HG03378 (cell line): Measurements from ENCODE around the gene PRR20C.
"Not testable (repeated sequence)": the region's sequence is repeated elsewhere in the genome, so short reads cannot be mapped to it uniquely, and the experiment has no call there.

ENCODE experiments used
- ATAC-seq: cut with Tn5 transposase; IDR thresholded peaks from one replicate; pipeline ENCODE4 v1.9.1; 2021; ENCODE audit warnings: mild to moderate bottlenecking, moderate library complexity; ENCODE audit not compliant: unreplicated experiment

PRR20C gene

DNA sequence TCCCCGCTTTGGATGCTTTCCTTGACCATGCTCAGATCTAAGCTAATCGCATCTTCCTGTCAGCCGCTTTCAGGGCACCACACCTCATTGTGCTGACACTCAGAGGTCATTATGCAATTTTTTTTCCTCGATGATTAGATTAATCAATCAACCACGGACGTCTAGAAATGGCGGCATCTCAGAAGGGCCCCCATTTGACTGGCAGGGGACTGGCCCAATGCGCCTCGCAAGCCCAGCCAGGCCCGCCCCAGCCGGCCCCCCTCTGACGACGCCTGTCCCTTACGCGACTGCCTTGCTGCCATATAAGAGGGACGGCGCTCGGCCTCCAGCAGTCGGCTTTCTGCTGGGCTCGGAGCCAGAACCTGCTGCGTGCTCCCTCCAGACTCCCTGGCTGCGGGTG, at the start of gene PRR20C:
TSS of gene PRR20C (plus strand) at position 301 of the 400 bp plus-strand sequence. CDS start 387 bp downstream, outside the sequence.
- ATAC-seq: not testable (repeated sequence)

- ATAC-seq: no peak
Observed at GRCh38 chr13:57114945-57115344, 38.9 kb upstream of the PRR20C start.

DNA sequence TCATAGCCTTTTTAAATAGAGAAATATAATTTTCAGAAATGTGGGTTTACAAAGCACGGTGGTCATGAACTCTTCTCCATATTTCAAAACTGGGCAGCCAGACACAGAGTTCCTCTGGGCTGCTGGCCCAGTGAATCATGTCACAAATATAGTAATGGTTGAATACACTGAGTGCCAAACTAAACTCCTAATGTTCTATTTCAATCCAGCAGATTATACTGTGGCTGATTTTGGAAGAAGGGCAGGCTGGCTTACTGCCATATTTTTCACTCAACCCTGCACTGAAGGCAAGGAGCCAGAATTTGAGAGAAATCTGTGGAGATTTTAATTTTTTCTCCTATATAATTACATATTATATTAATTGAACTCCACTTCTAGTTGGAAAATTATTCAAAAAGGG, 30.2 kb upstream of the PRR20C start:
- no peak for ATAC-seq

DNA sequence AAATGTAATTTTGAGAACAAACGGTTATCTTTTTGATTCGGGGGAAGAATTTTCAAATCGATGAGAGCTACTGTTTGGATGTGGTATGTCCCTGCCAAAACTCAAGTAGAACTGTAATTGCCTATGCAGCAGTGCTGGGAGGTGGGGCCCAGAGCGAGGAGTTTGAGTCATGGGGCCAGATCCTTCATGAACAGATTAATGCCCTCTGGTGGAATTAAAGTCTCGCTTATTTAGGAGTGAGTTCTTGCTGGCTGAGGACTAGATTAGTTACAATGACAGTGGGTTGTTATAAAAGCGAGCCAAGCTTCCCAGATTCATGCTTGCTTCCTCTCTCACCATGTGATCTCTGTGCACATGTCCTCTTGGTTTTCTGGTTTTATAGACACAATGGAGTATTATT, 25.0 kb upstream of the PRR20C start:
- no peak for ATAC-seq

DNA sequence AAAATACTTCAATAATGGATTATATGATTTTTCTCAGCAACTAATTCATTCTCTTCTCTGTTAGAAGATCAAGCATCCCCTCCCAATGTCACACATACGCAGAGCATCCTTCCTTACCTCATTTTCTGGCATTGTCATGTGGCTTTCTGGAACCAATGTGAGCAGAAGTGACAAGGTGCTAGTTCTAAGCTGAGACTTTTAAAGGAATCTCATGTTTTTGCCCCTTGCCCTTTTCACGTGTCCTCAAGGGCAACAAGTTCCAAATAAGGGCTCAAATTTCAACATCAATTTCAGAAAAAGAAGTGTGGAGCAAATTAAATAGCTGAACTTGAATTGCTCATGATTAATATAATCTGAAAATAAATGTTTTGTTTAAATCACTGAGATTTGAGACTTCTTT, 17.8 kb upstream of the PRR20C start:
- no peak for ATAC-seq

- no peak for ATAC-seq
Observed at GRCh38 chr13:57137585-57137984, 16.3 kb upstream of the PRR20C start.

GRCh38 chr13:57138988-57139387, 14.9 kb upstream of the PRR20C start:
- no peak for ATAC-seq

DNA sequence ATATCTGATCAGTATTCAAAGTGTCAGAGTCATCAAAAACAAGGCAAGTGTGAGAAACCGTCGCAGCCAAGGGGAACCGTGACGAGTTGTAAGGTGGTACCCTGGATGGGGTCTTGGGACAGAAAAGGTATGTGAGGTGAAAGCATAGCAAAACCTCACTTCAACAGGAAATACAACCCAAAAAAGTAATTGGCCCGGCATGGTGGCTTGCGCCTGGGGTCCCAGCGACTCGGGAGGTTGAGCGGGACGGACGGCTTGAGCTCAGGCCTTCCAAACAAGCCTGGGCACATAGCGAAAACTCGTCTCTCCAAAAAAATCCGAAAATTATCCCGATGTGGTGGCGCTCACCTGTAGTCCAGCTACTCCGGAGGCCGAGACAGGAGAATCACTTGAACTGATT, 14.1 kb upstream of the PRR20C start:
- ATAC-seq: not testable (repeated sequence)

GRCh38 chr13:57140235-57140968, 13.5 kb upstream of the PRR20C start, which contains the start of gene PRR20A:
Gene PRR20A (plus strand): TSS chr13:57140918. CDS start chr13:57141305, 387 bp downstream.
- not testable (repeated sequence) for ATAC-seq

DNA sequence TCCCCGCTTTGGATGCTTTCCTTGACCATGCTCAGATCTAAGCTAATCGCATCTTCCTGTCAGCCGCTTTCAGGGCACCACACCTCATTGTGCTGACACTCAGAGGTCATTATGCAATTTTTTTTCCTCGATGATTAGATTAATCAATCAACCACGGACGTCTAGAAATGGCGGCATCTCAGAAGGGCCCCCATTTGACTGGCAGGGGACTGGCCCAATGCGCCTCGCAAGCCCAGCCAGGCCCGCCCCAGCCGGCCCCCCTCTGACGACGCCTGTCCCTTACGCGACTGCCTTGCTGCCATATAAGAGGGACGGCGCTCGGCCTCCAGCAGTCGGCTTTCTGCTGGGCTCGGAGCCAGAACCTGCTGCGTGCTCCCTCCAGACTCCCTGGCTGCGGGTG, 6.7 kb upstream of the PRR20C start, which contains the start of gene PRR20B:
TSS of gene PRR20B (plus strand) at position 301 of the 400 bp plus-strand sequence. CDS start 387 bp downstream, outside the sequence.
- not testable (repeated sequence) for ATAC-seq

DNA sequence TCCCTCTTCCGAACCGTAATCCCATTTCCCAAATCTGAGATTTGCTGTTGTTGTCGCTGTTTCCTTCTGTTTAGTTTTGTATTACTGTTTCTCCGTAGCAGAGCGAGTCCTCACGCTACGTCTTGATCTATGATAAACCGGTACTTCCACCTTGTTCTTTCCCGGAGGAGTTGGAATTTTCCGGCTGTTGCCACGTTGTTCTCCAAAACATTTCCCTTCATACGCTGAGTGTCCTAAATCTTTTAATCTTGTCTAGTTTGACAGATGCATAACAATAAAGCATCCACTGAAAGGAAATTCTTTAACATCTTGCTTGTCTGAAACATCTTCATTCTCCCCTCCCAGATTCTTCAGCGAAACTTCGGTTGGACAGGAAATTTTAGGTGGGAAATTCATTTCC, 5.8 kb upstream of the PRR20C start:
- ATAC-seq: not testable (repeated sequence)

DNA sequence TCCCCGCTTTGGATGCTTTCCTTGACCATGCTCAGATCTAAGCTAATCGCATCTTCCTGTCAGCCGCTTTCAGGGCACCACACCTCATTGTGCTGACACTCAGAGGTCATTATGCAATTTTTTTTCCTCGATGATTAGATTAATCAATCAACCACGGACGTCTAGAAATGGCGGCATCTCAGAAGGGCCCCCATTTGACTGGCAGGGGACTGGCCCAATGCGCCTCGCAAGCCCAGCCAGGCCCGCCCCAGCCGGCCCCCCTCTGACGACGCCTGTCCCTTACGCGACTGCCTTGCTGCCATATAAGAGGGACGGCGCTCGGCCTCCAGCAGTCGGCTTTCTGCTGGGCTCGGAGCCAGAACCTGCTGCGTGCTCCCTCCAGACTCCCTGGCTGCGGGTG, 6.5 kb downstream of the PRR20C start, which contains the start of gene PRR20D:
TSS of gene PRR20D (plus strand) at position 301 of the 400 bp plus-strand sequence. CDS start 387 bp downstream, outside the sequence.
- not testable (repeated sequence) for ATAC-seq

GRCh38 chr13:57166897-57167296, 13.0 kb downstream of the PRR20C start, which contains the start of gene PRR20E:
Gene PRR20E (plus strand): TSS chr13:57167197. CDS start chr13:57167584, 387 bp downstream.
- not testable (repeated sequence) for ATAC-seq

DNA sequence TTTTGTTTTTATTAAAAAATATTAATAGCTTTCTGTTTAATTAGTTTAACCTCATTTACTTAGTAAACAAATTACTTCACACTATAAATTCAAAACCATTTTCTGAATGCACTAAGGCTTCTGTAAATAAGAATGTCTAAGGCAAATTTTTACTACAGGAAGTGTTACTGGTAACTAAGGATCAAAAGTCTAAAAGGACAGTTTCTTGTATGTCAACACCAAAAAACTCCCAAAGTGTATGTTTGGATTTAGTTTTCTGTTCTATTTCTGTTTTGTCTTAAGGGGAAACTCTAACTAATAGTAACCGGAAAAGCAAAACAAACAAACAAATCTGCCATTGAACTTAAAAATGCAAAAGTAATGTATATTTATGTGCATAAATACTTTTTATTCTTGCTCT, 37.8 kb downstream of the PRR20C start:
- no peak for ATAC-seq
